NCI-H2171 treated with DMSO at 0.1 percent for 48 hours (cell line): ENCODE results near the gene HOXD9.
A peak's percentile ranks its signal among the peaks of the same experiment; 100 is the strongest.

ENCODE experiments used
- DNase-seq: peaks from one replicate; lab custom pipeline; 2025; lab: John Stamatoyannopoulos, UW

HOXD9 gene

DNA sequence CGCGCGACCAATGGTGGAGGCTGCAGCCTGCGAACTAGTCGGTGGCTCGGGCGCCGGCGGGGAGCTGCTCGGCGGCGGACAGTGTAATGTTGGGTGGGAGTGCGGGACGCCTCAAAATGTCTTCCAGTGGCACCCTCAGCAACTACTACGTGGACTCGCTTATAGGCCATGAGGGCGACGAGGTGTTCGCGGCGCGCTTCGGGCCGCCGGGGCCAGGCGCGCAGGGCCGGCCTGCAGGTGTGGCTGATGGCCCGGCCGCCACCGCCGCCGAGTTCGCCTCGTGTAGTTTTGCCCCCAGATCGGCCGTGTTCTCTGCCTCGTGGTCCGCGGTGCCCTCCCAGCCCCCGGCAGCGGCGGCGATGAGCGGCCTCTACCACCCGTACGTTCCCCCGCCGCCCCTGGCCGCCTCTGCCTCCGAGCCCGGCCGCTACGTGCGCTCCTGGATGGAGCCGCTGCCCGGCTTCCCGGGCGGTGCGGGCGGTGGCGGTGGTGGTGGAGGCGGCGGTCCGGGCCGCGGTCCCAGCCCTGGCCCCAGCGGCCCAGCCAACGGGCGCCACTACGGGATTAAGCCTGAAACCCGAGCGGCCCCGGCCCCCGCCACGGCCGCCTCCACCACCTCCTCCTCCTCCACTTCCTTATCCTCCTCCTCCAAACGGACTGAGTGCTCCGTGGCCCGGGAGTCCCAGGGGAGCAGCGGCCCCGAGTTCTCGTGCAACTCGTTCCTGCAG, at the start of gene HOXD9:
HOXD9 (plus strand) TSS at position 37 of the 728 bp plus-strand sequence; CDS start at position 87, 50 bp downstream.
- DNase-seq = no peak

DNA sequence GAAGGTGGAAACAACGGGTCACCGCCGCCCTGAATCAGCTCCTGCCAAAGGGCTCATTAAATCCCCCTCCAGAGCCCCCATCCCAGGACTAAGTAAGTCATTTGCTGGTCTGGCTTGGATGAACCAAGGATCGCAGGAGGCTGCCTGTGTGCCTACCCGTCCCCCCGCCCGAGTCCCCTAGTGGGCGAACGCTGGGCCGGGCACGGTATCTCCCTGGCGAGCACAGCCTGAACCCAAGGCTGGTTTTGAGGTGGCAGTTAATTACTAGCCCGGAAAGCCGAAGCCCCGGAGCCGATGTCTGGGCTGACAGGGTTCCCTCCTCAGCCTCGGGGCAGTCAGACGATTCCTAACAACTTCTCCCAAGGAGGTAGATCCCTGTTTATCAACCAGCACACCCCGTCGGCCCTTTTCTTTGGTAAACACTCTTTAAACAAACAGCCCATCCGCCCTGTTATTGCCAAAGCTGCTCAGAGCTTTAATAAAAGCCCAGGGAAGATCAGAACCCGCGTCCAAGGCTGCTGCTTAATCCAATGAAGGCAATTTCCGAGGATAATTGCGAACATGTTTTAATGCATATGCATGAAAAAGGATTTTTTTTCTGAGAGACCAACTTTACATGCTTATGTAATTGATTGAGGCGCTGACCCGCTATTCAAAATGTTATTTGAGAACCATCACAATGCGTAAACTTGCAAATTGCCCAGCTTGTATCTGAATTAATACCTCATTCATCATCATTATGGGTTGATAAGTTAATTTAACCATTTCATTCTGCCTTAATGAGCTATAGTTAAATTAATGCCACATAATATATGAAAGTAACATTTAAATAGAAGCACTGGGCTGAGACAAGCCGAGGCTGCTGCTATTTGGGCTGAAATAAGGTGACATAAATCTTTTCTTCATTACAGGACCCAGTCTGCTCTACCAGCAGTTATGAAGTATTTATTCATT, 49.3 kb upstream of the HOXD9 start:
- no peak for DNase-seq

DNA sequence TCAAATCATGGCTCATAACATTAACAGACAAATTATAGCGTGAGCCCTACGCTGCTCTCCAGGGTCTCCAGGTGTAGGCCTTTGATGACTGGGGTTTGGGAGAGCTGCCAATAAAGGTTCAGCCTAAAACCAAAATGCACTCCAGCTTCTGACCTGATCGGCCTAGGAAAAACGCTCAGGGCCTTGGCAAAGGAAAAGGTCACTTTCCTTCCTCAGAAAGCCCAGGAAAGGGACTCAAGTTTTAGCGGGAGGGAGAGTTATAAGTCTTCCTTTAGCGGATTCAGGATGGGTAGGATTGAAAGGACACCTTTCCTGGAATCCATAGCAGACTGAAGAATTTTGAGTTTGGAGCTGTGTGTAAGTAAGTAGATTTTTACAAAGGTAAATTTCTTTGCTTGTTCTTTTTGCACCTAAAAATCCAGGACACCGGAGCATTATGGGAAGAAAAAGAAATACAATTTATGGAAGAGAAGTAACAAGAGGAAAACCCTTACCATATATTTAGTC, 47.5 kb upstream of the HOXD9 start:
- DNase-seq = no peak

- DNase-seq = peak; percentile 76
Observed at GRCh38 chr2:176075481-176075880, 47.0 kb upstream of the HOXD9 start.

DNA sequence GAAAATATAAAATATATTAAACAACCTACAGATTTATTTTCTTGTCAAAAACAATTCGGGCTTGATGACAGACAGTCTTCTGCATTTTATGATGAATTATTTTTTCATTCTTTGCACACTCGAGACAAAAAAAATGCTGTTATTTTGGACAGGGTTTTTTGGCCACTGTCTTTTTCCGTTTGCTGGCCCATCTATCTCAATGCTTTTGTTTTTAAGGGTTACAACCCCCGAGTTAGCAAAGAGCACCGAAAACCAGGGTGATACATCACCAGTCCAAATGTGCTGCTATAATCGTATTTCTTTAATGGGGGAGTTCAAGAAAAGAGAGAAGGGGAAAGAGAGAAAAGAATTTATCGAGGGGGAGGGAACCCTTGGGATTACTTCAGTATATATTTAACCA, 46.5 kb upstream of the HOXD9 start:
- DNase-seq = no peak

GRCh38 chr2:176076796-176077195, 45.7 kb upstream of the HOXD9 start:
- no peak for DNase-seq

DNA sequence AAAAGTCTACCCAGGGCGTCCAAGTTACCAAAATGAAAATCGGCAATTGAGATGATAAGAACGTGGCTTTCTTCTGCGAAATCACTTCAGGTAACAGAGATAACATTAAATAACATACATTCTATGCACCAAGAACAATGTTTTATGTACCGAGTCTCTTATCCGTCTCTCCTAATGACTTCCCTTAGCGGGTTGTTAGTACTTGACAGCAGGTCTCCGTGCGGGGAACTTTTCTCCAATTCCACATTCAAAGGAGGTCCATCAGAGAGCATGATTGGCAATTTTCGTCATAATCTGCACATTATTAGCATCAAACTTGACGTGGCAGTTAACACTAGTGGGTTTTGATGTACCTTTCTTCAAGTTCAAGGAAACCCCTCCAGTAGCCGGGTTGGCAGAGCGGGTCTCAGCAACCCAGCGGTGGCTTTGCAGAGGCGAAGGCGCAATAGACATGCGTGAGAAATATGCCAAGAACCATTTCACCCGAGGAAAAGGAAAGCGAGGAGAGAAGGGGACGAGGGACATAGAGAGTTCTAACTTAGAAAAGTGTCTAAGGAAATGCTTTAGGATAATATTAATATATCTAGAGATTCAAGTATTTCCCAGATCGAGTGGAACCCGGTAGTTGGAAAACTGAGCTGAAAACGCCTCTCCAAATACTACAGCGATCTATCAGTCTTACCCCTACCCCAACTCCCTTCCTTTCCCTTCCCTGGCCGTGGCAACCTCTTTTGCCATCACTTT, 43.8 kb upstream of the HOXD9 start:
- DNase-seq = no peak

DNA sequence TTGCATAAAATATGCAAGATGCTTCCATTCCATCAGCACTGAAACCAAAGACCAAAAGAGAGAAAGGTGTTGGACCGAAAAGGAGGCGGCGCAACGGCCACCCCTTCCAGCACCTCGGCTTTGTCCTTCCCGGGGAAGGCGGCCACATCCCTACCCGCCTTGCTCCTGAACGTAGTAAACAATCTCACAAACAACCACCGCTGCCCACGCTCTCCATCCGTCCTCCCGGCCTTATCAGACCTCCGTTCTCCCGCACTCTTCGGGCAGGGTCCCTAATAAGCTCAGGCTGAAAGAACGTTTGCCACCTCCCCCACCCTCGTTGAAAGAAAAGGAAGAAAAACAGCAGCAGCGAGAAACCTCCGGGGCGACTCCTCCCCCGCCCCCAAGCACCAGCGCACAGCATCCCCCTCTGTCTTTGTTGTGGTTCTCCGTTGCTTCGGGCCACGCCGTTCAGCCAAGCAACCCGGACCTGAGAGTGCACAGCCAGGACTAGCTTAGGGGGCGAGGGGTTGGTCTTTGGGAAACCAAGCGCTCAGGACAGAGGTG, 43.2 kb upstream of the HOXD9 start:
- DNase-seq = no peak

- DNase-seq = peak; percentile 75
Observed at GRCh38 chr2:176079831-176080539, 42.5 kb upstream of the HOXD9 start.

DNA sequence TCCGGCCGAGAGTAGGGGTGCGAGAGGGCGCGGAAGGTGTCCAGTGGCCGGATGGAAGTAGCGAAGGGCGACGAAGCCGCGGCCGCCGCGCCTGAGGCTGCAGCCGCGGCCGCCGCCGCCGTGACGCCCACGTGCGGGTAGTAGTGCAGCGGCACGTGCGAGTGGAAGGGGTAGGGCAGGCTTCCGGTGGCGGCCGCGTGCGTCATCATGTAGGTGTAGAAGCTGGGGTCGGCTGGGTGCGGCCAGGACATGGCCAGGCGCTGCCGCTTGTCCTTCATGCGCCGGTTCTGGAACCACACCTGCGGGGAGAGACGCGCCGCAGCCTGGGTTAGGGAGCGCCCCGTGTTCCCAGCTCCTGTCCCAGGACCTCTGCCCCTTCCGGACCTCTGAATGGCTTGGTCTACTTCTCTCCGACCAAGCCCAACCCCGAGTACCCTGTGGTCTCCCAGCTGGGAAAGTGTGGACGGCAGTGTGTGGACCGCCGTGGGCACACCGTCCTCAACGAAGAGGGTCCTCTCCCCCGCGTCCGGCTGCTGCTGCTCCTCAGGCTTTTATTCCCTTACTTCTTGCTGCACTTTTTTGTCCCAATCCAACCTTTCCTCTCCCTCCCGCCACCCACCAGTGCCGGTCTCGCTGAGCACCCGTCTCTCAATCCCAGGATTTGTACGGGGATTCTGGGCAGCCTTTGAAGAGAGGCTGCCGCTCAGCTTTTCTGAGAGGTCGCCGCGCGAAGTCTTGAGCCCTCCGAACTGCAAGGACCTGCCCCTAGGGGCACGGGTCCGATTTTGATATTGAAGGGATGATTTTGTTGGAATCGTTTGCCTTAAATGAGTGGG, 41.8 kb upstream of the HOXD9 start:
- peak; percentile 39 for DNase-seq

GRCh38 chr2:176081376-176081836, 41.1 kb upstream of the HOXD9 start:
- DNase-seq = no peak

DNA sequence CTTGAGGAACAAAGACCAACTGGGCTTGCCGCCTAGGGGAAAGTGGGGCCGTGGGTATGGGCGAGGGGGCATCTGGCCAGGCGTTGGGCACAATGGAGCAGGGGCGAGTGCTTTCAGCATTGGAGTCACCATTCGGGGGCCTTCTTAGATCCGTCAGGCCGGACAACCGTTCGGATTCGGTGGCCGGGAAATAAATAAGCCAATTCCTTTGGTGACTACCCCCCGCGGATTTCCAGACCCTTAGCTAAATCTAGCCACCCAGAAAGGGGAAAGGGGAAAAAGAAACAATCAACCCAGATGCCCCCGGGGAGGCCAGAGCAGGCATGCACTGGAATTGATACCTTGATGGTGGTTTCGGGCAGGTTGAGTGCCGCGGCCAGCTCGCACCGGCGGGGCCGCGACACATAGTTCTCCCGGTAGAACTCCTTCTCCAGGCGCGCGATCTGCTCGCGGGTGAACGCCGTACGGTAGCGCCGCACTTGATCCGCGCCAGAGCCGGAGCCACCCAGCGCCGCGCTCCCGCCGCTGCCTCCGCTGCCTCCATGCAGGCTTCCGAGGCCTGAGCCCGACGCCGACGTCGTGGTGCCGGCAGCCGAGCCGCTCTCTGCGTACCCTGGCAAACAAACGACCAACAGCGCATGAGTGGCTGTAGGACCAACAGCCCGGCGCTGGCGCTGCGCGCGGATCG, 40.5 kb upstream of the HOXD9 start:
- DNase-seq = no peak

- no peak for DNase-seq
Observed at GRCh38 chr2:176082525-176082823, 40.0 kb upstream of the HOXD9 start.

GRCh38 chr2:176082824-176083751, 39.4 kb upstream of the HOXD9 start:
- DNase-seq = no peak

- no peak for DNase-seq
Observed at GRCh38 chr2:176083796-176084261, 38.7 kb upstream of the HOXD9 start, which contains the start of gene EVX2. Gene EVX2 (minus strand): TSS chr2:176083962. CDS start chr2:176083776, 186 bp downstream.

- DNase-seq = no peak
Observed at GRCh38 chr2:176084611-176085119, 37.9 kb upstream of the HOXD9 start.

- no peak for DNase-seq
Observed at GRCh38 chr2:176085120-176085788, 37.3 kb upstream of the HOXD9 start.
